HG02981 (cell line): ENCODE data around the gene APBA2.
"Not testable (repeated sequence)": the region's sequence is repeated elsewhere in the genome, so short reads cannot be mapped to it uniquely, and the experiment has no call there.

Experiments used
- ATAC-seq: cut with Tn5 transposase; IDR thresholded peaks from one replicate; pipeline ENCODE4 v1.9.1; 2021; ENCODE audit warnings: mild to moderate bottlenecking, moderate library complexity; ENCODE audit not compliant: unreplicated experiment

Gene APBA2

GRCh38 chr15:28876845-28877185 lies 9.0 kb upstream of the APBA2 start:
- ATAC-seq: no peak

- no peak for ATAC-seq
These were observed 7.6 kb upstream of the APBA2 start for GRCh38 chr15:28878209-28878608.

GRCh38 chr15:28879551-28879950 lies 6.2 kb upstream of the APBA2 start:
- ATAC-seq: no peak

GRCh38 chr15:28880680-28881079 lies 5.1 kb upstream of the APBA2 start:
- no peak for ATAC-seq

- ATAC-seq: no peak
These were observed 4.6 kb upstream of the APBA2 start for GRCh38 chr15:28881170-28881569.

- ATAC-seq: no peak
These were observed 4.2 kb upstream of the APBA2 start for GRCh38 chr15:28881600-28881999.

- ATAC-seq: no peak
These were observed 1.4 kb upstream of the APBA2 start for GRCh38 chr15:28884151-28884940.

GRCh38 chr15:28885128-28885629 lies 595 bp upstream of the APBA2 start:
- ATAC-seq: no peak

- no peak for ATAC-seq
These were observed 911 bp downstream of the APBA2 start for GRCh38 chr15:28886431-28887338.

GRCh38 chr15:28887339-28888174 lies 1.8 kb downstream of the APBA2 start:
- no peak for ATAC-seq

- ATAC-seq: no peak
These were observed 2.6 kb downstream of the APBA2 start for GRCh38 chr15:28888302-28888894.

- ATAC-seq: no peak
These were observed 3.1 kb downstream of the APBA2 start for GRCh38 chr15:28888900-28889299.

GRCh38 chr15:28889346-28889745 lies 3.6 kb downstream of the APBA2 start:
- no peak for ATAC-seq

- ATAC-seq: not testable (repeated sequence)
These were observed 4.1 kb downstream of the APBA2 start for GRCh38 chr15:28889871-28890270.

GRCh38 chr15:28890291-28890690 lies 4.5 kb downstream of the APBA2 start:
- not testable (repeated sequence) for ATAC-seq

GRCh38 chr15:28890711-28891495 lies 5.1 kb downstream of the APBA2 start:
- ATAC-seq: no peak

- ATAC-seq: no peak
These were observed 5.8 kb downstream of the APBA2 start for GRCh38 chr15:28891588-28891987.

- ATAC-seq: no peak
These were observed 7.2 kb downstream of the APBA2 start for GRCh38 chr15:28892789-28893610.

GRCh38 chr15:28894631-28895030 lies 8.9 kb downstream of the APBA2 start:
- no peak for ATAC-seq
